ENCODE measurements around the gene ERI3. TPM values are rescaled to one million over a fixed set of nuclear protein-coding genes. Genes with fewer than 3 reads are reported as not detected.

The ERI3 gene
- total and polyA plus RNA-seq, 2 of the 13 experiments (the other 11 are each of a cell fraction or from before 2014, with no cell fraction given), result 35.6 to 35.9 TPM

DNA sequence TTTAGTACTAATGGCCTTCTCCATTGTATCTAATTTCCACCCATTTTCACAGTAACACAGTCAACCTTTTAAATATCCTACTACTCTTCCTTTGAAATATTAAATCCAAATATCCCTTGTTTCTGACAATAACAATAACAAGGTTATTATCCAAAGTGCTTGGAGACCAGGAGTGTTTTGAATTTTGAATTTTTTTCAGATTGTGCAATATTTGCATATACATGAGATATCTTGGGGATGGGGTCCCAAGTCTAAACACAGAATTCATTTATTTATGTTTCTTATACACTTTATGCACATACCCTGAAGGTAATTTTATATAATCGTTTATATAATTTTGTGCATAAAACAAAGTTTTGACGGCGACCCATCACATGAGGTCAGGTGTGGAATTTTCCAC lies 124.3 kb downstream of the ERI3 start:
- WGBS (ENCODE audit: low lambda C conversion rate), result 95% methylated on average over 3 of the region's 3 CpGs
- in situ Hi-C loops (cut with HindIII; ENCODE audit: extremely low pct_ligation_motif_present, low pct_unique_long_range_greater_than_20kb), result no loop called here
- no TSS peak for BruUV-seq (replicated peaks)
- Histone ChIP-seq H3K9ac (ENCODE audit: insufficient read depth, low read depth, low read length) (no peak overlapping the region), H3K9me3 (ENCODE audit: low read length) (no peaks in the 10 kb centered on the region), H3K27ac (ENCODE audit: extremely low read length, insufficient read depth, low read length) (no peak overlapping the region), H3K4me2 (ENCODE audit: low read depth, low read length) (no peak overlapping the region), H3K36me3 (replicated peaks in 1 of 2; ENCODE audit: control insufficient read depth in 1 of 2, insufficient read depth in 2 of 2, low read length in 2 of 2) (peaks cover 1 to 7% of the 10 kb centered on the region in 2 experiments; a peak in 3 of 5 replicates), H3K4me3 (replicated peaks in 1 of 3; ENCODE audit: insufficient read depth in 1 of 3, low read depth in 2 of 3, low read length in 3 of 3) (no peak overlapping the region), H3K79me2 (ENCODE audit: insufficient read depth, low read length) (no peaks in the 10 kb centered on the region), H4K20me1 (ENCODE audit: insufficient read depth, low read length) (no peaks in the 10 kb centered on the region), H3K4me1 (ENCODE audit: insufficient read depth, low read length) (no peaks in the 10 kb centered on the region), H2AFZ (ENCODE audit: low read length) (no peak overlapping the region), H3K27me3 (ENCODE audit: control insufficient read depth in 1 of 2, insufficient read depth in 2 of 2, low read length in 2 of 2) (no peaks in the 10 kb centered on the region)
- no peak for FAIRE-seq
- TF ChIP-seq GLI4 (CRISPR knock-in tag; IDR thresholded peaks at IDR 0.05; ENCODE audit: borderline replicate concordance) (no peak), CEBPB (IDR thresholded peaks at IDR 0.05; ENCODE audit: borderline replicate concordance, low read depth, low read length) (peak; percentile 59)
- DNase-seq (ENCODE audit: low spot score), result no peak
- intact Hi-C loops (cut with micrococcal nuclease; ENCODE audit: unreplicated experiment), result no loop called here
- POLR2A ChIA-PET, result no interaction called here
- CTCF ChIA-PET (ENCODE audit: low intra/inter-chr PET ratio, low total read pairs), result no interaction called here
- no peak for ATAC-seq

DNA sequence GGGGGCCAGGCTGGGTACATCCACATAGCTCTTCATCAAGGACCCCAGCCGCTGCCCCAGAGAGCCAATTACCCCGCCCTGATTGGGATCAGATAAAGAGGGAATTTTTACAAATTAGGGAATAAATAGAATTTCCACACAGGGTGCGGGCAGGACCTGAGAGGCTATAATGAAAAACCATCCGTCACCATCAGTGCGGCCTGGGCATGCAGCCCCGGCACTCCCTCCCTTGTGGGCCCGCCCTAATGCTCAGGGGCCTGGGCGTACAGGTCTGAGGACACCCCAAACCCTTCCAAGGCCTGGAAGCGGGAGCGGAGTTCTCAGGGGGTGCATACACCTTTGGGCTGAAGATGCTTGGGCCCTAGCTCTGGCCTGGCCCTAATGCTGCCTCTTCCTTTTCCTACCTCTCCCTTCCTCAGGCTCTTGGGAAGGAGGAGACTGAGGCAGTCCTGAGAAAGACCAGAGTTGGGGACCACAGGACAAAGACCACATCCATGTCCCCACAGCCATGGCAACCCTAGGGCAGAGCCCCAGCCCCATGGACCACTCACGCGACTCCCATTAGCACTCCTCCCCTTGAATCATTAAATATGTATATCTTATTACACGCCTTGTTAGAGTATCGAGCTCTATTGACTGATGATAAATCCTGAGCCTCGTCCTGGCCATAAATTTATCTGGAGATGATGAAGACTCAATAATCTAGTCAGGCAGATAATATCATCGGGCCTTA lies 125.5 kb downstream of the ERI3 start:
- POLR2A ChIA-PET, result no interaction called here
- TF ChIP-seq ZNF207 (IDR thresholded peaks at IDR 0.05; ENCODE audit: borderline replicate concordance) (no peak), ISL2 (CRISPR knock-in tag; IDR thresholded peaks at IDR 0.05) (no peak), THYN1 (CRISPR knock-in tag; IDR thresholded peaks at IDR 0.05; ENCODE audit: borderline replicate concordance, low read depth) (no peak), KAT7 (CRISPR knock-in tag; IDR thresholded peaks at IDR 0.05; ENCODE audit: borderline replicate concordance) (no peak), RXRB (CRISPR knock-in tag; IDR thresholded peaks at IDR 0.05; ENCODE audit: borderline replicate concordance) (no peak), PAF1 (CRISPR knock-in tag; IDR thresholded peaks at IDR 0.05) (no peak)
- TF ChIP-seq, protein P1, sequence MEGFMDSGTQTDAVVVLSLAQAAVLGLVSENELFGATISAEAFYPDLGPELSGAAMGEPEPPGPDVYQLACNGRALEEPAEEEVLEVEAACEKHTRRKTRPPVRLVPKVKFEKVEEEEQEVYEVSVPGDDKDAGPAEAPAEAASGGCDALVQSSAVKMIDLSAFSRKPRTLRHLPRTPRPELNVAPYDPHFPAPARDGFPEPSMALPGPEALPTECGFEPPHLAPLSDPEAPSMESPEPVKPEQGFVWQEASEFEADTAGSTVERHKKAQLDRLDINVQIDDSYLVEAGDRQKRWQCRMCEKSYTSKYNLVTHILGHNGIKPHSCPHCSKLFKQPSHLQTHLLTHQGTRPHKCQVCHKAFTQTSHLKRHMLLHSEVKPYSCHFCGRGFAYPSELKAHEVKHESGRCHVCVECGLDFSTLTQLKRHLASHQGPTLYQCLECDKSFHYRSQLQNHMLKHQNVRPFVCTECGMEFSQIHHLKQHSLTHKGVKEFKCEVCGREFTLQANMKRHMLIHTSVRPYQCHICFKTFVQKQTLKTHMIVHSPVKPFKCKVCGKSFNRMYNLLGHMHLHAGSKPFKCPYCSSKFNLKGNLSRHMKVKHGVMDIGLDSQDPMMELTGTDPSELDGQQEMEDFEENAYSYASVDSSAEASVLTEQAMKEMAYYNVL (CRISPR knock-in tag; IDR thresholded peaks at IDR 0.05; ENCODE audit: borderline replicate concordance), result no peak
- TF ChIP-seq, protein P2, sequence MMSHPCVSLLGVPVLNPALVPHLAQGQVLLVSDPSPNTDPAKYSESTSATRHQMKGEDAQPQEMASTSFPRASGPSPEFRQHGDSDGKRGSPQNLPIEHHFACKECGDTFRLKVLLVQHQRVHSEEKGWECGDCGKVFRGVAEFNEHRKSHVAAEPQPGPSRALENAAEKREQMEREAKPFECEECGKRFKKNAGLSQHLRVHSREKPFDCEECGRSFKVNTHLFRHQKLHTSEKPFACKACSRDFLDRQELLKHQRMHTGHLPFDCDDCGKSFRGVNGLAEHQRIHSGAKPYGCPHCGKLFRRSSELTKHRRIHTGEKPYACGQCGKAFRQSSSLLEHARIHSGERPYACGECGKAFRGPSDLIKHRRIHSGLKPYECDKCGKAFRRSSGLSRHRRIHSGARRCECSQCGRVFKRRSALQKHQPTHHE (CRISPR knock-in tag; IDR thresholded peaks at IDR 0.05; ENCODE audit: borderline replicate concordance), result no peak
- TF ChIP-seq, protein P3, sequence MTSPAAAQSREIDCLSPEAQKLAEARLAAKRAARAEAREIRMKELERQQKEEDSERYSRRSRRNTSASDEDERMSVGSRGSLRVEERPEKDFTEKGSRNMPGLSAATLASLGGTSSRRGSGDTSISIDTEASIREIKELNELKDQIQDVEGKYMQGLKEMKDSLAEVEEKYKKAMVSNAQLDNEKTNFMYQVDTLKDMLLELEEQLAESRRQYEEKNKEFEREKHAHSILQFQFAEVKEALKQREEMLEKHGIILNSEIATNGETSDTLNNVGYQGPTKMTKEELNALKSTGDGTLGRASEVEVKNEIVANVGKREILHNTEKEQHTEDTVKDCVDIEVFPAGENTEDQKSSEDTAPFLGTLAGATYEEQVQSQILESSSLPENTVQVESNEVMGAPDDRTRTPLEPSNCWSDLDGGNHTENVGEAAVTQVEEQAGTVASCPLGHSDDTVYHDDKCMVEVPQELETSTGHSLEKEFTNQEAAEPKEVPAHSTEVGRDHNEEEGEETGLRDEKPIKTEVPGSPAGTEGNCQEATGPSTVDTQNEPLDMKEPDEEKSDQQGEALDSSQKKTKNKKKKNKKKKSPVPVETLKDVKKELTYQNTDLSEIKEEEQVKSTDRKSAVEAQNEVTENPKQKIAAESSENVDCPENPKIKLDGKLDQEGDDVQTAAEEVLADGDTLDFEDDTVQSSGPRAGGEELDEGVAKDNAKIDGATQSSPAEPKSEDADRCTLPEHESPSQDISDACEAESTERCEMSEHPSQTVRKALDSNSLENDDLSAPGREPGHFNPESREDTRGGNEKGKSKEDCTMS (CRISPR knock-in tag; conservative IDR thresholded peaks at IDR 0.05), result no peak

More for the DNA sequence above, 125.5 kb downstream of the ERI3 start:
- Histone ChIP-seq H4K20me1 (ENCODE audit: insufficient read depth, low read length) (no peaks in the 10 kb centered on the region), H3K4me2 (ENCODE audit: low read depth, low read length) (no peak overlapping the region), H3K27ac (ENCODE audit: extremely low read length, insufficient read depth, low read length) (no peak overlapping the region), H3K79me2 (ENCODE audit: insufficient read depth, low read length) (no peaks in the 10 kb centered on the region), H3K9ac (ENCODE audit: insufficient read depth, low read depth, low read length) (no peak overlapping the region), H2AFZ (ENCODE audit: low read length) (no peak overlapping the region), H3K4me3 (replicated peaks in 1 of 3; ENCODE audit: insufficient read depth in 1 of 3, low read depth in 2 of 3, low read length in 3 of 3) (no peak overlapping the region), H3K4me1 (ENCODE audit: insufficient read depth, low read length) (no peaks in the 10 kb centered on the region), H3K36me3 (replicated peaks in 1 of 2; ENCODE audit: control insufficient read depth in 1 of 2, insufficient read depth in 2 of 2, low read length in 2 of 2) (peaks cover 3 to 7% of the 10 kb centered on the region in 2 experiments; a peak in 3 of 5 replicates), H3K9me3 (ENCODE audit: low read length) (no peaks in the 10 kb centered on the region), H3K27me3 (ENCODE audit: control insufficient read depth in 1 of 2, insufficient read depth in 2 of 2, low read length in 2 of 2) (no peaks in the 10 kb centered on the region)
- CTCF ChIA-PET (ENCODE audit: low intra/inter-chr PET ratio, low total read pairs), result no interaction called here
- intact Hi-C loops (cut with micrococcal nuclease; ENCODE audit: unreplicated experiment) (no loop called here), in situ Hi-C loops (cut with HindIII; ENCODE audit: extremely low pct_ligation_motif_present, low pct_unique_long_range_greater_than_20kb) (no loop called here)
- ATAC-seq, result no peak
- no TSS peak for BruUV-seq (replicated peaks)
- no peak for FAIRE-seq
- 98% methylated on average over 15 of the region's 16 CpGs for WGBS (ENCODE audit: low lambda C conversion rate)
- no peak for DNase-seq (ENCODE audit: low spot score)
